ENCODE measurements around the gene CCL5. TPM values are rescaled to one million over a fixed set of nuclear protein-coding genes. Genes with fewer than 3 reads are reported as not detected.

Gene CCL5
- total RNA-seq, 1 donor from 2014 or later, result not detected

DNA sequence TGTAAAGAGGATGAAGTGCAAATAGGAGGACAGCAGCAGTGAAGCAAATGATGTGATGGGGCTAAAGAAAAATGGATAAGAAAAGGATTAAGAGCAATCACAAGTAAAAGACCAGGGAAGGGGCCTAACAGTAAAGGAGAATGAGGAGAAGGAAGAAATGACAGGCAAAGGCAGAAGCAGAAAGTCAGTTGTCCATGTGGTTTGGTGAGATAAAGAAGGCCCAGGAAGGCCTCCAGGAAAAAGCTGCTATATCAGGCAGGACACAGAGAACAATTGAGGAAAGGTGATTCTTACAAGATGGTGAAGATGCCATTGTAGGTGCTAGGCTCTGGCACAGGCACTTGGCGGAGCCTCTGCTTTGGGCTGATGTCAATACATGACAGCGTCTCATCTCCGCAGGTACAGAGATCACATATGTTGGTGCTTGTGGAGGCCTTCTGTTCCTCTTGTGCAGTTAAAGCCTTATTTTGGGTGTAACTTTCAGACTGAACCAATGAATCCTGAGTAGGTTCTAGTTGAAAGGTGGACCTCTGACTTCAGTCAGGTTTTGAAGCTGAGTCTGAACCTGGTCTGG, 32.3 kb upstream of the CCL5 start:
- no peak overlapping the region for H3K27ac Mint-ChIP-seq
- peaks cover 24% of the 10 kb centered on the region for H3K9me3 Mint-ChIP-seq
- H3K4me1 Mint-ChIP-seq, result no peaks in the 10 kb centered on the region

DNA sequence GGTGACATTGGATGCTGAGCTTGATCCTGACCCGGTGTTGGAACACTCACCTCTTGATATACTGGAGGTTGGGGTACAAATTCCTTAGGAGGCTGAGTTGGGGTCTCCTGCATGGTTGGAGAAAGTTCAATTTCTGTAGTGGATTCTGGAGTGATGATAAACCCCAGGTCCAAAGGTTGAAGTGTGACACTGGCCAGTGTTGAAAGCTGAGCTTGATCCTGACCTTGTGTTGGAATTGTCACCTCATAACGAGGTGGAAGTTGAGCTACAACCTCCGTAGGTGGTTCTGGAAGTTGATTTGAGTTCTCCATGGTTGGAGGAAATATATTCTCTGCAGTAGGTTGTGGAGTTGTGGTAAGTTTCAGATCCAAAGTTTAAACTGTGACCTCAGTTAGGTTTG, 29.2 kb upstream of the CCL5 start:
- H3K9me3 Mint-ChIP-seq, result peaks cover 15% of the 10 kb centered on the region
- H3K27ac Mint-ChIP-seq, result no peak overlapping the region
- no peak overlapping the region for H3K4me3 Mint-ChIP-seq
- H3K4me1 Mint-ChIP-seq, result peaks cover 3% of the 10 kb centered on the region
- no peaks in the 10 kb centered on the region for H3K36me3 Mint-ChIP-seq
- DNase-seq (ENCODE audit: low spot score in 2 of 2, unreplicated experiment in 2 of 2), result no peak
- TF ChIP-seq, protein P1, sequence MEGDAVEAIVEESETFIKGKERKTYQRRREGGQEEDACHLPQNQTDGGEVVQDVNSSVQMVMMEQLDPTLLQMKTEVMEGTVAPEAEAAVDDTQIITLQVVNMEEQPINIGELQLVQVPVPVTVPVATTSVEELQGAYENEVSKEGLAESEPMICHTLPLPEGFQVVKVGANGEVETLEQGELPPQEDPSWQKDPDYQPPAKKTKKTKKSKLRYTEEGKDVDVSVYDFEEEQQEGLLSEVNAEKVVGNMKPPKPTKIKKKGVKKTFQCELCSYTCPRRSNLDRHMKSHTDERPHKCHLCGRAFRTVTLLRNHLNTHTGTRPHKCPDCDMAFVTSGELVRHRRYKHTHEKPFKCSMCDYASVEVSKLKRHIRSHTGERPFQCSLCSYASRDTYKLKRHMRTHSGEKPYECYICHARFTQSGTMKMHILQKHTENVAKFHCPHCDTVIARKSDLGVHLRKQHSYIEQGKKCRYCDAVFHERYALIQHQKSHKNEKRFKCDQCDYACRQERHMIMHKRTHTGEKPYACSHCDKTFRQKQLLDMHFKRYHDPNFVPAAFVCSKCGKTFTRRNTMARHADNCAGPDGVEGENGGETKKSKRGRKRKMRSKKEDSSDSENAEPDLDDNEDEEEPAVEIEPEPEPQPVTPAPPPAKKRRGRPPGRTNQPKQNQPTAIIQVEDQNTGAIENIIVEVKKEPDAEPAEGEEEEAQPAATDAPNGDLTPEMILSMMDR (IDR thresholded peaks at IDR 0.05; ENCODE audit: unreplicated experiment), result no peak
- no peaks in the 10 kb centered on the region for H3K27me3 Mint-ChIP-seq (ENCODE audit: low read depth)

More for the DNA sequence above, 32.3 kb upstream of the CCL5 start:
- TF ChIP-seq, protein P1 (IDR thresholded peaks at IDR 0.05; ENCODE audit: unreplicated experiment), result no peak
- Mint-ChIP-seq H3K36me3 (no peaks in the 10 kb centered on the region), H3K27me3 (ENCODE audit: low read depth) (no peaks in the 10 kb centered on the region), H3K4me3 (no peak overlapping the region)
- DNase-seq (ENCODE audit: low spot score in 2 of 2, unreplicated experiment in 2 of 2), result no peak

DNA sequence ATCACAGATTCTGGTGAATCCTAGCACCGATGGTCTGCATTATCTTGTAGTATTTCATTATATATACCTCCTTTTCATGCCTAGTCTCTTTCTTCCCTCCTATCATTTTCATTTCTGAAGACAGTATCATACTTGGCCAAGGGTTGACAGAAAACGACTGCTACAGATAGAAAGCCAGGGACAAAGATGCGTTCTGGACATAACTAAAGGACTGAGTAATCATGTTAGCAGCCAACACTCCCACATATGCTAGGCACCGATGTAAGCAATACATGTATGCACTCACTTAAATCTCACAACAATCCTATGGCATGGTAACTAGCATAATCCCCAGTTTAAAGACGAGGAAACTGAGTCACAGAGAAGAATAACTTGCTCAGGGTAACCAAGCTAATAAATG, 27.5 kb upstream of the CCL5 start:
- peaks cover 6% of the 10 kb centered on the region for H3K9me3 Mint-ChIP-seq
- no peak overlapping the region for H3K27ac Mint-ChIP-seq
- H3K4me1 Mint-ChIP-seq, result peaks cover 14% of the 10 kb centered on the region
- H3K27me3 Mint-ChIP-seq (ENCODE audit: low read depth), result no peaks in the 10 kb centered on the region
- H3K36me3 Mint-ChIP-seq, result no peaks in the 10 kb centered on the region
- H3K4me3 Mint-ChIP-seq, result no peak overlapping the region
- no peak for DNase-seq (ENCODE audit: low spot score in 2 of 2, unreplicated experiment in 2 of 2)
- TF ChIP-seq, protein P1 (IDR thresholded peaks at IDR 0.05; ENCODE audit: unreplicated experiment), result no peak

DNA sequence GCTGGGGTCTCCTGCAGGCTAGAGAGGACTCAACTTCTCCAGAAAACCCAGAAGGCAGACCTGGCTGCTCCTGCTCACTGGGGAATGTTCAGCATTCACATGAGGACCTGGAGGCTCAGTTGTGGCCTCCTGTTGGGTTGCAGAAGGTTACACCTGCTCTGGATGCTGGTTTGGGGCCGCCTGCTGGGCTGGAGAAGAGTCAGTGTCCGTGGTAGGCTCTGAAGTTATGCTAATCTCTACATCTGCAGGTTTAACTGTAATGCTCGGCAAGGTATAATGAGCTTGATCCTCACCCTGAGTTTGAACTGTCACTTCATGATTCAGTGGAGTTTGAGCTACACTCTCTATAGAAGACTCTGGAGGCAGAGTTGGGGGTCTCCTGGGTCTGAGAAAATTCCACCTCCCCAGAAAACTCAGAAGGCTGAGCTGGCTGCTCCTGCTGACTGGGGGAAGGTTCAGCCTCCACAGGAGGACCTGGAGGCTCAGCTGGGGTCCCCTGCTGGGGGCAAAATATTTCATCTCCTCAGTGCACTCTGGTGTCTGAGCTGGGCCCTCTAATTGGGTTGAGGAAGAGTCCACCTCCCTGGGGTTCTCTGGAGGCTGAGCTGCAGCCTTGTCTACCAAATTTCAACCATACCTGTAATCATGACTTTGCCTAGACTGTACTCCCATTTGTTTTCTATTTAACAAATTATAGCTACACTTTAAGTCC, 26.9 kb upstream of the CCL5 start:
- H3K27ac Mint-ChIP-seq, result no peak overlapping the region
- TF ChIP-seq, protein P1 (IDR thresholded peaks at IDR 0.05; ENCODE audit: unreplicated experiment), result no peak
- H3K36me3 Mint-ChIP-seq, result no peaks in the 10 kb centered on the region
- peaks cover 6% of the 10 kb centered on the region for H3K9me3 Mint-ChIP-seq
- no peaks in the 10 kb centered on the region for H3K27me3 Mint-ChIP-seq (ENCODE audit: low read depth)
- DNase-seq (ENCODE audit: low spot score in 2 of 2, unreplicated experiment in 2 of 2), result no peak
- H3K4me1 Mint-ChIP-seq, result peaks cover 17% of the 10 kb centered on the region
- H3K4me3 Mint-ChIP-seq, result no peak overlapping the region

DNA sequence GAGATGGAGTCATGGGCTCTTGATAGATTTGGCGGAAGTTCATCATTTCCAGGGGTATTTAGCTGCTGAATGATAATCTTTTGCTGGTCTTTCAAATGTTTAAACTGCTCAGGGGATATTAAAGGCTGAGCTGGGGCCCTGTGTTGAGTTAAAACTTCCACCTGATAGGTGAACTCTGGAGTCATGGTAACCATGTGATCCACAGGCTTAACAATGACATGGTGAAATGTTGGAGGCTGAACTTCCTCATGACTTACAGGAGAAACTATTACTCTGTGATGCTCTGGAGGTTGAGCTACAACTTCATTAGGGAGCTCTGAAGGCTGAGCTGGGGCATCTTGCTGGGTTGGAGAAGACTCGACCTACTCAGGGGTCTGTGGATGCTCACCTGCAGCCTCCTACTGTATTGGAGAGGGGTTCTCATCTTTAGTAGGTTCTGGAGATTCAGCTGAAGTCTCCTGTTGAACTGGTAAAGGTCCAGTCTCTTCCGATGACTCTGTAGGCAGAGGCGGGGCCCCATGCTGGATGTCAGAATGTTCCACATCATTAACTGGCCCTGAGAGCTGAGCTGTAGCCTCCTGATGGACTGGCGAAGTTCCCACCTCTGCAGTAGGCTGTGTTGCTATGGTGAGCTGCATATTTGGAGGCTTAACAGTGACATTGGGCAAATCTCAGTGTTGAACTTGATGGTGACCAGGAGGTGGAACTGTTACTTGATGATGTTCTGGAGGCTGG, 26.2 kb upstream of the CCL5 start:
- TF ChIP-seq, protein P1 (IDR thresholded peaks at IDR 0.05; ENCODE audit: unreplicated experiment), result no peak
- Mint-ChIP-seq H3K27ac (no peak overlapping the region), H3K9me3 (peaks cover 6% of the 10 kb centered on the region), H3K27me3 (ENCODE audit: low read depth) (no peaks in the 10 kb centered on the region), H3K36me3 (no peaks in the 10 kb centered on the region), H3K4me3 (no peak overlapping the region), H3K4me1 (peaks cover 20% of the 10 kb centered on the region)
- no peak for DNase-seq (ENCODE audit: low spot score in 2 of 2, unreplicated experiment in 2 of 2)

Measured in mesothelial cell of epicardium (in vitro differentiated cells).